ENCODE results near the gene IGFL1.
"Not testable (repeated sequence)": the region's sequence is repeated elsewhere in the genome, so short reads cannot be mapped to it uniquely, and the experiment has no call there.

IGFL1 gene

GRCh38 chr19:46229442-46229841 is at the start of gene IGFL1:
Gene IGFL1, plus strand, starts transcription at chr19:46229742. Its CDS starts 33 bp downstream, at chr19:46229775.
- no peak for DNase-seq

GRCh38 chr19:46180701-46181387 is 48.7 kb upstream of the IGFL1 start:
- DNase-seq, result peak; percentile 6

GRCh38 chr19:46181388-46181779 is 48.2 kb upstream of the IGFL1 start:
- no peak for DNase-seq

- DNase-seq, result no peak
These were observed 47.1 kb upstream of the IGFL1 start for GRCh38 chr19:46182476-46182875.

- not testable (repeated sequence) for DNase-seq
These were observed 44.5 kb upstream of the IGFL1 start for GRCh38 chr19:46184775-46185710.

- no peak for DNase-seq
These were observed 43.3 kb upstream of the IGFL1 start for GRCh38 chr19:46186101-46186716.

GRCh38 chr19:46186717-46187101 is 42.8 kb upstream of the IGFL1 start:
- DNase-seq, result no peak

- no peak for DNase-seq
These were observed 39.3 kb upstream of the IGFL1 start for GRCh38 chr19:46189971-46190888.

GRCh38 chr19:46191356-46191755 is 38.2 kb upstream of the IGFL1 start:
- DNase-seq, result no peak

- DNase-seq, result no peak
These were observed 37.6 kb upstream of the IGFL1 start for GRCh38 chr19:46191972-46192371.

GRCh38 chr19:46192626-46192991 is 36.9 kb upstream of the IGFL1 start:
- not testable (repeated sequence) for DNase-seq

GRCh38 chr19:46192992-46193650 is 36.4 kb upstream of the IGFL1 start:
- DNase-seq, result no peak

- DNase-seq, result no peak
These were observed 35.9 kb upstream of the IGFL1 start for GRCh38 chr19:46193678-46194077.

GRCh38 chr19:46195104-46195503 is 34.4 kb upstream of the IGFL1 start:
- no peak for DNase-seq

GRCh38 chr19:46195919-46196318 is 33.6 kb upstream of the IGFL1 start:
- DNase-seq, result not testable (repeated sequence)

- no peak for DNase-seq
These were observed 33.0 kb upstream of the IGFL1 start for GRCh38 chr19:46196410-46197124.

- no peak for DNase-seq
These were observed 32.0 kb upstream of the IGFL1 start for GRCh38 chr19:46197314-46198070.

- DNase-seq, result no peak
These were observed 30.8 kb upstream of the IGFL1 start for GRCh38 chr19:46198756-46199155.

GRCh38 chr19:46201454-46202310 is 27.9 kb upstream of the IGFL1 start:
- DNase-seq, result no peak

- no peak for DNase-seq
These were observed 27.1 kb upstream of the IGFL1 start for GRCh38 chr19:46202426-46202825.
